ENCODE results near the gene IQGAP2. TPM values are rescaled to one million over a fixed set of nuclear protein-coding genes. Genes with fewer than 3 reads are reported as not detected.

The IQGAP2 gene
- total and polyA plus RNA-seq, 2 of the 8 experiments (the other 6 are each of a cell fraction or from before 2014, with no cell fraction given) = 19.7 to 66.0 TPM

DNA sequence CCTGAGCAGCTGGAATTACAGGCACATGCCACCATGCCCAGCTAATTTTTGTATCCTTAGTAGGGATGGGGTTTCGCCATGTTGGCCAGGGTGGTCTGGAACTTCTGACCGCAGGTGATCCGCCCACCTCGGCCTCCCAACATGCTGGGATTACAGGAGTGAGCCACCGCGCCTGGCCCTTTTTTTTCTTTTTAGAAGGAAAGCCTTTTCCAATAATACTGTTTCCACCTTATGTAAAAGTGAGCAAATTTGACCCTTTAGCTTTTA lies 289.1 kb downstream of the IQGAP2 start (continued):
- TF ChIP-seq, protein P1, sequence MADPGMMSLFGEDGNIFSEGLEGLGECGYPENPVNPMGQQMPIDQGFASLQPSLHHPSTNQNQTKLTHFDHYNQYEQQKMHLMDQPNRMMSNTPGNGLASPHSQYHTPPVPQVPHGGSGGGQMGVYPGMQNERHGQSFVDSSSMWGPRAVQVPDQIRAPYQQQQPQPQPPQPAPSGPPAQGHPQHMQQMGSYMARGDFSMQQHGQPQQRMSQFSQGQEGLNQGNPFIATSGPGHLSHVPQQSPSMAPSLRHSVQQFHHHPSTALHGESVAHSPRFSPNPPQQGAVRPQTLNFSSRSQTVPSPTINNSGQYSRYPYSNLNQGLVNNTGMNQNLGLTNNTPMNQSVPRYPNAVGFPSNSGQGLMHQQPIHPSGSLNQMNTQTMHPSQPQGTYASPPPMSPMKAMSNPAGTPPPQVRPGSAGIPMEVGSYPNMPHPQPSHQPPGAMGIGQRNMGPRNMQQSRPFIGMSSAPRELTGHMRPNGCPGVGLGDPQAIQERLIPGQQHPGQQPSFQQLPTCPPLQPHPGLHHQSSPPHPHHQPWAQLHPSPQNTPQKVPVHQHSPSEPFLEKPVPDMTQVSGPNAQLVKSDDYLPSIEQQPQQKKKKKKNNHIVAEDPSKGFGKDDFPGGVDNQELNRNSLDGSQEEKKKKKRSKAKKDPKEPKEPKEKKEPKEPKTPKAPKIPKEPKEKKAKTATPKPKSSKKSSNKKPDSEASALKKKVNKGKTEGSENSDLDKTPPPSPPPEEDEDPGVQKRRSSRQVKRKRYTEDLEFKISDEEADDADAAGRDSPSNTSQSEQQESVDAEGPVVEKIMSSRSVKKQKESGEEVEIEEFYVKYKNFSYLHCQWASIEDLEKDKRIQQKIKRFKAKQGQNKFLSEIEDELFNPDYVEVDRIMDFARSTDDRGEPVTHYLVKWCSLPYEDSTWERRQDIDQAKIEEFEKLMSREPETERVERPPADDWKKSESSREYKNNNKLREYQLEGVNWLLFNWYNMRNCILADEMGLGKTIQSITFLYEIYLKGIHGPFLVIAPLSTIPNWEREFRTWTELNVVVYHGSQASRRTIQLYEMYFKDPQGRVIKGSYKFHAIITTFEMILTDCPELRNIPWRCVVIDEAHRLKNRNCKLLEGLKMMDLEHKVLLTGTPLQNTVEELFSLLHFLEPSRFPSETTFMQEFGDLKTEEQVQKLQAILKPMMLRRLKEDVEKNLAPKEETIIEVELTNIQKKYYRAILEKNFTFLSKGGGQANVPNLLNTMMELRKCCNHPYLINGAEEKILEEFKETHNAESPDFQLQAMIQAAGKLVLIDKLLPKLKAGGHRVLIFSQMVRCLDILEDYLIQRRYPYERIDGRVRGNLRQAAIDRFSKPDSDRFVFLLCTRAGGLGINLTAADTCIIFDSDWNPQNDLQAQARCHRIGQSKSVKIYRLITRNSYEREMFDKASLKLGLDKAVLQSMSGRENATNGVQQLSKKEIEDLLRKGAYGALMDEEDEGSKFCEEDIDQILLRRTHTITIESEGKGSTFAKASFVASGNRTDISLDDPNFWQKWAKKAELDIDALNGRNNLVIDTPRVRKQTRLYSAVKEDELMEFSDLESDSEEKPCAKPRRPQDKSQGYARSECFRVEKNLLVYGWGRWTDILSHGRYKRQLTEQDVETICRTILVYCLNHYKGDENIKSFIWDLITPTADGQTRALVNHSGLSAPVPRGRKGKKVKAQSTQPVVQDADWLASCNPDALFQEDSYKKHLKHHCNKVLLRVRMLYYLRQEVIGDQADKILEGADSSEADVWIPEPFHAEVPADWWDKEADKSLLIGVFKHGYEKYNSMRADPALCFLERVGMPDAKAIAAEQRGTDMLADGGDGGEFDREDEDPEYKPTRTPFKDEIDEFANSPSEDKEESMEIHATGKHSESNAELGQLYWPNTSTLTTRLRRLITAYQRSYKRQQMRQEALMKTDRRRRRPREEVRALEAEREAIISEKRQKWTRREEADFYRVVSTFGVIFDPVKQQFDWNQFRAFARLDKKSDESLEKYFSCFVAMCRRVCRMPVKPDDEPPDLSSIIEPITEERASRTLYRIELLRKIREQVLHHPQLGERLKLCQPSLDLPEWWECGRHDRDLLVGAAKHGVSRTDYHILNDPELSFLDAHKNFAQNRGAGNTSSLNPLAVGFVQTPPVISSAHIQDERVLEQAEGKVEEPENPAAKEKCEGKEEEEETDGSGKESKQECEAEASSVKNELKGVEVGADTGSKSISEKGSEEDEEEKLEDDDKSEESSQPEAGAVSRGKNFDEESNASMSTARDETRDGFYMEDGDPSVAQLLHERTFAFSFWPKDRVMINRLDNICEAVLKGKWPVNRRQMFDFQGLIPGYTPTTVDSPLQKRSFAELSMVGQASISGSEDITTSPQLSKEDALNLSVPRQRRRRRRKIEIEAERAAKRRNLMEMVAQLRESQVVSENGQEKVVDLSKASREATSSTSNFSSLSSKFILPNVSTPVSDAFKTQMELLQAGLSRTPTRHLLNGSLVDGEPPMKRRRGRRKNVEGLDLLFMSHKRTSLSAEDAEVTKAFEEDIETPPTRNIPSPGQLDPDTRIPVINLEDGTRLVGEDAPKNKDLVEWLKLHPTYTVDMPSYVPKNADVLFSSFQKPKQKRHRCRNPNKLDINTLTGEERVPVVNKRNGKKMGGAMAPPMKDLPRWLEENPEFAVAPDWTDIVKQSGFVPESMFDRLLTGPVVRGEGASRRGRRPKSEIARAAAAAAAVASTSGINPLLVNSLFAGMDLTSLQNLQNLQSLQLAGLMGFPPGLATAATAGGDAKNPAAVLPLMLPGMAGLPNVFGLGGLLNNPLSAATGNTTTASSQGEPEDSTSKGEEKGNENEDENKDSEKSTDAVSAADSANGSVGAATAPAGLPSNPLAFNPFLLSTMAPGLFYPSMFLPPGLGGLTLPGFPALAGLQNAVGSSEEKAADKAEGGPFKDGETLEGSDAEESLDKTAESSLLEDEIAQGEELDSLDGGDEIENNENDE (IDR thresholded peaks at IDR 0.05; ENCODE audit: insufficient replicate concordance, low read length) = no peak
- TF ChIP-seq YY1 (IDR thresholded peaks at IDR 0.05; ENCODE audit: low read depth, low read length) = no peak
- no peak for TF ChIP-seq TAF1 (IDR thresholded peaks at IDR 0.05; ENCODE audit: low read depth, low read length)
- no peak for TF ChIP-seq SIRT6 (IDR thresholded peaks at IDR 0.05; ENCODE audit: low read length)
- TF ChIP-seq BCL11A (IDR thresholded peaks at IDR 0.05; ENCODE audit: low read depth in 2 of 2, low read length in 2 of 2) = no peak
- TF ChIP-seq SP2 (IDR thresholded peaks at IDR 0.05; ENCODE audit: low read length) = no peak
- no peak for TF ChIP-seq KDM4A (IDR thresholded peaks at IDR 0.05; ENCODE audit: low read depth, low read length, severe bottlenecking)

Data from H1 (cell line).